Nephron (organoid): ENCODE measurements around the gene SRA1.

Source experiments
- H3K27ac Mint-ChIP-seq, 3 experiments: 2 replicates each; pipeline ENCODE4 v1.8.0; 2020; ENCODE audit warnings: mixed read lengths in 3 of 3, mild to moderate bottlenecking in 2 of 3, moderate library complexity in 1 of 3
- H3K27me3 Mint-ChIP-seq: 2 replicates; pipeline ENCODE4 v1.8.0; 2021; ENCODE audit warnings: low read depth, mild to moderate bottlenecking, moderate library complexity, mixed read lengths
- H3K36me3 Mint-ChIP-seq: 2 replicates; pipeline ENCODE4 v1.8.0; 2020; ENCODE audit warnings: low read depth, mixed read lengths
- H3K4me1 Mint-ChIP-seq: 2 replicates; pipeline ENCODE4 v1.8.0; 2020; ENCODE audit warnings: mixed read lengths
- H3K4me3 Mint-ChIP-seq, 3 experiments: 2 replicates each; pipeline ENCODE4 v1.8.0; 2020; ENCODE audit warnings: mild to moderate bottlenecking in 3 of 3, mixed read lengths in 3 of 3, moderate library complexity in 2 of 3
- H3K9me3 Mint-ChIP-seq: 2 replicates; pipeline ENCODE4 v1.8.0; 2020; ENCODE audit warnings: mixed read lengths
- CTCF ChIP-seq, 3 experiments: fragments of 200-600 bp; sonication (generic); IDR thresholded peaks; one replicate each; pipeline ENCODE4 v1.5.0; 2021; ENCODE audit warnings: antibody characterized with exemption in 3 of 3; ENCODE audit not compliant: unreplicated experiment in 3 of 3

The SRA1 gene

GRCh38 chr5:140565024-140565779 is 7.9 kb upstream of the SRA1 start:
- Mint-ChIP-seq H3K36me3 (peaks cover 24% of the 10 kb centered on the region), H3K9me3 (no peaks in the 10 kb centered on the region), H3K4me1 (peaks cover 46% of the 10 kb centered on the region), H3K27me3 (peaks cover 4% of the 10 kb centered on the region), H3K27ac (peak overlapping the region; percentile 76 to 92 (median 88)), H3K4me3 (peak overlapping the region; percentile 92 to 99 (median 96))
- TF ChIP-seq CTCF (IDR thresholded peaks at IDR 0.05; ENCODE audit: unreplicated experiment in 3 of 3), result no peak

- H3K27me3 Mint-ChIP-seq, result peaks cover 4% of the 10 kb centered on the region
- no peak for TF ChIP-seq CTCF (IDR thresholded peaks at IDR 0.05; ENCODE audit: unreplicated experiment in 3 of 3)
- H3K36me3 Mint-ChIP-seq, result peaks cover 24% of the 10 kb centered on the region
- H3K27ac Mint-ChIP-seq, result peak within 1 kb of the TSS; percentile 76 to 92 (median 88)
- H3K4me3 Mint-ChIP-seq, result peak within 1 kb of the TSS; percentile 92 to 99 (median 96)
- peaks cover 46% of the 10 kb centered on the region for H3K4me1 Mint-ChIP-seq
- H3K9me3 Mint-ChIP-seq, result no peaks in the 10 kb centered on the region
These were observed 7.1 kb upstream of the SRA1 start, which contains the start of the genes APBB3 and SLC35A4 for GRCh38 chr5:140564196-140565023. APBB3 (minus strand) TSS chr5:140564598; CDS start chr5:140564245, 353 bp downstream. SLC35A4 (plus strand) TSS chr5:140564828; CDS start chr5:140567170, 2,342 bp downstream.

- H3K4me1 Mint-ChIP-seq, result peaks cover 42% of the 10 kb centered on the region
- TF ChIP-seq CTCF (IDR thresholded peaks at IDR 0.05; ENCODE audit: unreplicated experiment in 3 of 3), result no peak
- H3K36me3 Mint-ChIP-seq, result peaks cover 24% of the 10 kb centered on the region
- H3K27me3 Mint-ChIP-seq, result peaks cover 4% of the 10 kb centered on the region
- peak overlapping the region; percentile 76 to 92 (median 88) for H3K27ac Mint-ChIP-seq
- no peaks in the 10 kb centered on the region for H3K9me3 Mint-ChIP-seq
- peak overlapping the region; percentile 92 to 99 (median 96) for H3K4me3 Mint-ChIP-seq
These were observed 6.3 kb upstream of the SRA1 start for GRCh38 chr5:140563596-140563995.

- Mint-ChIP-seq H3K36me3 (peaks cover 15% of the 10 kb centered on the region), H3K27me3 (peaks cover 4% of the 10 kb centered on the region), H3K4me1 (peaks cover 52% of the 10 kb centered on the region), H3K27ac (no peak overlapping the region), H3K4me3 (peak overlapping the region; percentile 92 to 99 (median 96)), H3K9me3 (no peaks in the 10 kb centered on the region)
- TF ChIP-seq CTCF (IDR thresholded peaks at IDR 0.05; ENCODE audit: unreplicated experiment in 3 of 3), result no peak
These were observed 4.7 kb upstream of the SRA1 start for GRCh38 chr5:140561753-140562523.

- peaks cover 56% of the 10 kb centered on the region for H3K4me1 Mint-ChIP-seq
- H3K27me3 Mint-ChIP-seq, result peaks cover 4% of the 10 kb centered on the region
- TF ChIP-seq CTCF (IDR thresholded peaks at IDR 0.05; ENCODE audit: unreplicated experiment in 3 of 3), result no peak
- H3K27ac Mint-ChIP-seq, result no peak overlapping the region
- peaks cover 8% of the 10 kb centered on the region for H3K36me3 Mint-ChIP-seq
- H3K9me3 Mint-ChIP-seq, result no peaks in the 10 kb centered on the region
- H3K4me3 Mint-ChIP-seq, result peak overlapping the region in 1 of 3 experiments; percentile 5
These were observed 3.0 kb upstream of the SRA1 start for GRCh38 chr5:140560227-140560626.
